HG02610 (cell line): Measurements from ENCODE around the gene SGMS1.
A peak's percentile ranks its signal among the peaks of the same experiment; 100 is the strongest.
"Not testable (repeated sequence)": the region's sequence is repeated elsewhere in the genome, so short reads cannot be mapped to it uniquely, and the experiment has no call there.

ENCODE experiments used
- ATAC-seq: cut with Tn5 transposase; IDR thresholded peaks from one replicate; pipeline ENCODE4 v1.9.1; 2021; ENCODE audit warnings: mild to moderate bottlenecking, moderate library complexity; ENCODE audit not compliant: unreplicated experiment

SGMS1 gene

GRCh38 chr10:50512743-50513416 lies 110.9 kb downstream of the SGMS1 start:
- ATAC-seq: peak; percentile 41

- no peak for ATAC-seq
These were observed 111.6 kb downstream of the SGMS1 start for GRCh38 chr10:50512214-50512595.

GRCh38 chr10:50511492-50512213 lies 112.1 kb downstream of the SGMS1 start:
- ATAC-seq: peak; percentile 29

- ATAC-seq: no peak
These were observed 113.0 kb downstream of the SGMS1 start for GRCh38 chr10:50510517-50511473.

GRCh38 chr10:50508315-50509051 lies 115.3 kb downstream of the SGMS1 start:
- ATAC-seq: peak; percentile 76

GRCh38 chr10:50506861-50507573 lies 116.7 kb downstream of the SGMS1 start:
- no peak for ATAC-seq

- no peak for ATAC-seq
These were observed 119.4 kb downstream of the SGMS1 start for GRCh38 chr10:50504389-50504788.

- no peak for ATAC-seq
These were observed 120.0 kb downstream of the SGMS1 start for GRCh38 chr10:50503661-50504320.

GRCh38 chr10:50503156-50503555 lies 120.6 kb downstream of the SGMS1 start:
- not testable (repeated sequence) for ATAC-seq

GRCh38 chr10:50501924-50502452 lies 121.8 kb downstream of the SGMS1 start:
- no peak for ATAC-seq

GRCh38 chr10:50501478-50501877 lies 122.3 kb downstream of the SGMS1 start:
- no peak for ATAC-seq

- ATAC-seq: peak; percentile 28
These were observed 125.3 kb downstream of the SGMS1 start for GRCh38 chr10:50498465-50498864.

GRCh38 chr10:50497758-50498157 lies 126.0 kb downstream of the SGMS1 start:
- peak; percentile 95 for ATAC-seq

- no peak for ATAC-seq
These were observed 127.5 kb downstream of the SGMS1 start for GRCh38 chr10:50496228-50496627.

GRCh38 chr10:50490241-50490640 lies 133.5 kb downstream of the SGMS1 start:
- ATAC-seq: no peak

- not testable (repeated sequence) for ATAC-seq
These were observed 139.2 kb downstream of the SGMS1 start for GRCh38 chr10:50484550-50484949.

- peak; percentile 68 for ATAC-seq
These were observed 143.4 kb downstream of the SGMS1 start for GRCh38 chr10:50480054-50481007.
